Osteoblast (primary cell): ENCODE results near the gene CELF2. TPM values are rescaled to one million over a fixed set of nuclear protein-coding genes. Genes with fewer than 3 reads are reported as not detected.

Experiments used
- DNase-seq: peaks from one replicate; pipeline ENCODE4 v3.0.0; 2011; ENCODE audit warnings: low spot score, mixed read lengths; ENCODE audit not compliant: insufficient read length; ENCODE audit errors: missing footprints
- H2AFZ ChIP-seq: 2 replicates; pipeline ENCODE4 v1.6.0; 2011; ENCODE audit warnings: mild to moderate bottlenecking, low read length
- H3K27ac ChIP-seq: 2 replicates; pipeline ENCODE4 v1.5.1; 2011; ENCODE audit warnings: mild to moderate bottlenecking, low read depth, low read length, moderate library complexity
- H3K27me3 ChIP-seq: 2 replicates; pipeline ENCODE4 v1.6.0; 2012; ENCODE audit warnings: mild to moderate bottlenecking, control low read depth, inconsistent platforms, low read length, moderate library complexity; ENCODE audit not compliant: insufficient read depth
- H3K36me3 ChIP-seq: 2 replicates; pipeline ENCODE4 v1.5.1; 2011; ENCODE audit warnings: mild to moderate bottlenecking, low read length, control low read depth, moderate library complexity; ENCODE audit not compliant: insufficient read depth
- H3K4me1 ChIP-seq: 2 replicates; pipeline ENCODE4 v1.5.1; 2011; ENCODE audit warnings: mild to moderate bottlenecking, low read length, control low read depth, moderate library complexity; ENCODE audit not compliant: insufficient read depth
- H3K4me2 ChIP-seq: 2 replicates; pipeline ENCODE4 v1.6.0; 2011; ENCODE audit warnings: mild to moderate bottlenecking, low read length; ENCODE audit not compliant: insufficient read depth
- H3K4me3 ChIP-seq: fragments of 200-600 bp; sonication (generic); 3 replicates; pipeline ENCODE4 v1.5.1; 2012; ENCODE audit warnings: mild to moderate bottlenecking, low read length, inconsistent platforms; ENCODE audit not compliant: insufficient read depth
- H3K79me2 ChIP-seq: 2 replicates; pipeline ENCODE4 v1.6.0; 2012; ENCODE audit warnings: mild to moderate bottlenecking, low read length, control low read depth, inconsistent platforms; ENCODE audit not compliant: insufficient read depth
- H3K9me3 ChIP-seq: 2 replicates; pipeline ENCODE4 v1.5.1; 2011; ENCODE audit warnings: low read depth, low read length, control low read depth
- H4K20me1 ChIP-seq: 2 replicates; pipeline ENCODE4 v1.6.0; 2012; ENCODE audit warnings: mild to moderate bottlenecking, low read length, control low read depth; ENCODE audit not compliant: insufficient read depth
- total RNA-seq: library from RNA; depleted of rRNA; stranded (reverse); fragments of >200 nt; gene quantifications from 2 replicates; pipeline ENCODE4 v1.2.3, GENCODE V29; 2012
- TF ChIP-seq, protein P1 (sequence below): IDR thresholded peaks from 2 replicates; pipeline ENCODE4 v1.5.1; 2011; ENCODE audit warnings: mild to moderate bottlenecking, low read depth, low read length, moderate library complexity; ENCODE audit errors: extremely low read depth

Gene CELF2
- total RNA-seq, 1 donor: 7.6 TPM

DNA sequence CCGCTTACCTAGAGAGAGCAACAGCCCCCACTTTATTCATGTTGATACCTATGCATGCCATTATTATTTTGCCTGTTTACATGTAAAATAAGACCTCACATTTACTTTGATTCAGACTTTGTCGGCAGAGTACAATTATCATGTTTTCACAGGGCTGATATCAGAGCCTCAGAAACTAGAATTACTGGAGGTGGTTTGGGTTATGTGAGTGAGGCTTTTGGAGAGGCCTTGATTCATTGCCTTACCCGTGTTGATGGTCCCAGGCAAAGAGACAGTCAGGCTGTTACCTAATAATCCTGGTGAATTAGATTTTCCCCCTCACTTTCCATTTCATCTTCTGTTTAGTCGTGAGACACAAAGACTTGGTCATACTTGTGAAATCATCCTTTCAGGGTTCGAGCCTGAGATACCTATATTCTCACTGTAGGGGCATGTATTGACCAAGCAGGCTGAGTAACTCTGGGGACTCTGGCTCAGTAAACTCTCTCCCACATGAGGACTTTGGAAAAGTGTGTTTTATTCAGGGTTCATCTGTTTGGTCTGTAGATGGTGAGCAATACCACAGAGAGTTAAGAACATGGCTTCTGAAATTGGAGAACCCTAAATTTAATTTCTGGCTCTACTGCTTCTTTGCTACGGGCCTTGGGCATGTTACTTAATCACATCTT, 150.9 kb downstream of the CELF2 start:
- Histone ChIP-seq H3K9me3 (no peaks in the 10 kb centered on the region), H3K4me2 (no peak overlapping the region), H3K27ac (no peak overlapping the region), H3K36me3 (no peaks in the 10 kb centered on the region), H3K79me2 (no peaks in the 10 kb centered on the region), H3K4me1 (no peaks in the 10 kb centered on the region), H3K27me3 (no peaks in the 10 kb centered on the region), H4K20me1 (no peaks in the 10 kb centered on the region), H3K4me3 (no peak overlapping the region), H2AFZ (no peak overlapping the region)
- TF ChIP-seq, protein P1, sequence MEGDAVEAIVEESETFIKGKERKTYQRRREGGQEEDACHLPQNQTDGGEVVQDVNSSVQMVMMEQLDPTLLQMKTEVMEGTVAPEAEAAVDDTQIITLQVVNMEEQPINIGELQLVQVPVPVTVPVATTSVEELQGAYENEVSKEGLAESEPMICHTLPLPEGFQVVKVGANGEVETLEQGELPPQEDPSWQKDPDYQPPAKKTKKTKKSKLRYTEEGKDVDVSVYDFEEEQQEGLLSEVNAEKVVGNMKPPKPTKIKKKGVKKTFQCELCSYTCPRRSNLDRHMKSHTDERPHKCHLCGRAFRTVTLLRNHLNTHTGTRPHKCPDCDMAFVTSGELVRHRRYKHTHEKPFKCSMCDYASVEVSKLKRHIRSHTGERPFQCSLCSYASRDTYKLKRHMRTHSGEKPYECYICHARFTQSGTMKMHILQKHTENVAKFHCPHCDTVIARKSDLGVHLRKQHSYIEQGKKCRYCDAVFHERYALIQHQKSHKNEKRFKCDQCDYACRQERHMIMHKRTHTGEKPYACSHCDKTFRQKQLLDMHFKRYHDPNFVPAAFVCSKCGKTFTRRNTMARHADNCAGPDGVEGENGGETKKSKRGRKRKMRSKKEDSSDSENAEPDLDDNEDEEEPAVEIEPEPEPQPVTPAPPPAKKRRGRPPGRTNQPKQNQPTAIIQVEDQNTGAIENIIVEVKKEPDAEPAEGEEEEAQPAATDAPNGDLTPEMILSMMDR: no peak
- no peak for DNase-seq

DNA sequence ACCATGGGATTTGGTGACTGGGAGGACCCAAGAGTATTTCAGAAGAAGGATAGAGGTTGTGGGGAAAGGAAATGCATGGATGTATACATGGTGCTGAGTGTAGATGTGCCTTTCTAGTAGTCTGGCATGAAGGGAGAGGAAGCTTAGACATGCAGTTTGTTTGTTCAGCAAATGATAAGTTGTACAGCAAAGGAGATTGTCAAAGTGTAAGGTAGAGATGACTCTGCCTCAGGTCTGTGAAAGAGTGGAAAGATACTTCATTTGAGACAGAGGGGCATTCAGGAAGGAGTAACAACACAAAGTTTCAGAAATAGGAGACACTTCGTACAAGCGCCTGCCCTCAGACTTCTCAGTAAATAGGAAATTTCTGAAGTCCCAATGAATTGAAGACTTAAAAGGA, 152.3 kb downstream of the CELF2 start:
- Histone ChIP-seq H3K9me3 (no peaks in the 10 kb centered on the region), H3K79me2 (no peaks in the 10 kb centered on the region), H3K27ac (no peak overlapping the region), H2AFZ (no peak overlapping the region), H3K4me1 (no peaks in the 10 kb centered on the region), H3K27me3 (no peaks in the 10 kb centered on the region), H3K4me3 (no peak overlapping the region), H3K4me2 (no peak overlapping the region), H4K20me1 (no peaks in the 10 kb centered on the region), H3K36me3 (no peaks in the 10 kb centered on the region)
- TF ChIP-seq, protein P1: no peak
- DNase-seq: no peak

DNA sequence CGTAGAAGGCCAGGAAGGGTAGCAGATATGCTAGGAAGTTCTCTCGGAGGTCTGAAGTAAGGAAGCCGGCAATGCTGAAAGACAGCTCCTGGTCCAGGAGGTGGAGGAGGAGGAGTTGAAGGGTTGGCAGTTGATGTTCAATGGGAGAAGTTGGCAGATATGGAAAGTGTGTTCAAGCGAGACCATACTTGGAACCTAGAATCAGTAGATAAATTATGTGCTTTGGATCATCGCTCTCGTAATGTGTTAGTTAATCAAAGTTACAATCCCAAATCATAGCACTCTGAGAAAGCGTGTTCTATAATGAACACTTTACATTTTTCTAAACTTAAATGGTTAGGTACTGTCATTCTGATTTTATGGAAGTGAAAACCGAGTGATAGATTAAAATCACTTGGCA, 152.9 kb downstream of the CELF2 start:
- no peak for DNase-seq
- Histone ChIP-seq H4K20me1 (no peaks in the 10 kb centered on the region), H3K27ac (no peak overlapping the region), H3K4me1 (no peaks in the 10 kb centered on the region), H3K4me3 (no peak overlapping the region), H3K9me3 (no peaks in the 10 kb centered on the region), H3K27me3 (no peaks in the 10 kb centered on the region), H3K4me2 (no peak overlapping the region), H2AFZ (no peak overlapping the region), H3K36me3 (no peaks in the 10 kb centered on the region), H3K79me2 (no peaks in the 10 kb centered on the region)
- TF ChIP-seq, protein P1: no peak

DNA sequence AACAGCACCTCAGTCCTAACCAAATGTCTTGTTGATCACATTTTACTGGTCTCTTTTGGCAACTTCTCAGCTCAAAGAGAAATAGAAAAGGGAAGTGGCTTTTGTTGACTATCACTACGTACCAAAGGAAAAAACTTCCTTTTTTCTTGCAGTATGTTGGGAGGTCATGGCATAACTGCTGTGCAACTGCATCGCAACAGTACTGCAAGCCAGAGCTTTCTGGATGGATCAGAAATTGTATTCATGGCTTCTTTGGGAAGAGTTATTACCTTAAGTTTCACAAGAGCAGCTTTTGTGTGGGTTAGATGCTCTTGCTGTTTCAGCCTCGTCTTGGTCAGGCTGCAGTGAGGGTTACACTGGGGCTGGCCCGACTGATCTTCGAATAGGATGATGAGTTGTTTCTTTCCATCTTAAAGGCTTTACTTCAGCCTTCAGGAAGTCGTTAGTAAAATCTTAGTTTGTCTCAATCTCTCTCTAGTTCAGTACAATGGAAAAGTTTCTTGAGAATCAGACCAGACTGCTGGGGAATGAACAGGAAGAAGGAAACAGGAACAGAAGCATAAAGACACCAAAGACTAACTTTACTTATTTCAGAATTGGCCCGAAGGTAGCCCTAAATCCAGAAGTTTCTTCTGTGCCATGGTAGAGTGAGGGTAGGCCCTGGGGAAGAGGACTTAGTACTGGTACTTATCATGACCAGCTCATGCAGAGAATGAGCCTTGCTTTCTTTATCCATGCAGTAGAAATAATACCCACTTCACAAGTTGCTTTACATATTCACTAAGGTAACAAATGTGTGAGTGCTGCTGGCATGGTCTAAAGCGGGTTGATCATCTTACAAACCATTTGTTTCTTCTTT, 153.6 kb downstream of the CELF2 start:
- TF ChIP-seq, protein P1: no peak
- DNase-seq: no peak
- no peaks in the 10 kb centered on the region for H3K27me3 ChIP-seq
- H3K79me2 ChIP-seq: no peaks in the 10 kb centered on the region
- H3K4me2 ChIP-seq: no peak overlapping the region
- no peaks in the 10 kb centered on the region for H3K9me3 ChIP-seq
- H3K36me3 ChIP-seq: no peaks in the 10 kb centered on the region
- no peaks in the 10 kb centered on the region for H3K4me1 ChIP-seq
- no peak overlapping the region for H2AFZ ChIP-seq
- no peaks in the 10 kb centered on the region for H4K20me1 ChIP-seq
- no peak overlapping the region for H3K4me3 ChIP-seq
- no peak overlapping the region for H3K27ac ChIP-seq
